Measurements from ENCODE around the gene CATSPERE.
"Not testable (repeated sequence)": the region's sequence is repeated elsewhere in the genome, so short reads cannot be mapped to it uniquely, and the experiment has no call there.

The CATSPERE gene

DNA sequence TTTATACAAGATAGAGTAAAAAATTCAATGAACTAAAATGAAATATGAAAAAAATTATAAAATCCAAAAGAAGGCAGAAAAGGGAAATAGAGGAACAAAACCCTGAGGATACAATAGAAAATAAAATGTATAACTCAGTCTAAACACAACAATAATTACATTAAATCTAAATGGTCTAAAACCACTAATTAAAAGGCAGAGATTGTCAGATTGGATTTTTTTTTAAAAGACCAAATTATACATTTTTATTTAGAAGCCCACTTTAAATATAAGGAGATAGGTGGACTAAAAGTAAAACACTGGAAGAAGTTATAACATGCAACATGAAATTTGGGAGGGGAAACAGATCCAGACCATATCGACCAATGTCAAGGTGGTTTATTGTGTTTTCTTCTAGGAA, 95.2 kb downstream of the CATSPERE start:
- no peak for DNase-seq

GRCh38 chr1:244557565-244557964, 96.5 kb downstream of the CATSPERE start:
- DNase-seq: no peak

DNA sequence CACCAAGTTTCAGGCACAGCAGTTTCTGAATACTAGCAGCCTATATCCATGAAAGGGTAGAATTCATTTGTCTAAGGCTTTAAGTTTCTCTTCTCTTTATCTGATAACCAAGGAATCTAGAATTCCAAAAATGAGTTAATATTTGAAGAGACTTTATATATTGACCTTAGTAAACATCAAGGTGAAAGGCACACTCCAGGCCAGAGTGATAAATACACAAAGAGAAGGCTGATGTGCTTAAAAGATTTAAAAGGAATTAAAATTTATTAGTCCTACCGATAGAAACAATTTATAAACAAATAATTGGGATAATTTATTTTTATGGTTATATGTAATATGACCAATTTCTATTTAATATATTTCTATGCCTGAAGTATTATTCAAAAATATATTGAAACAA, 98.5 kb downstream of the CATSPERE start:
- DNase-seq: no peak

- DNase-seq: not testable (repeated sequence)
Measured at GRCh38 chr1:244562877-244563276, 101.8 kb downstream of the CATSPERE start.

GRCh38 chr1:244573768-244574167, 112.7 kb downstream of the CATSPERE start:
- no peak for DNase-seq

DNA sequence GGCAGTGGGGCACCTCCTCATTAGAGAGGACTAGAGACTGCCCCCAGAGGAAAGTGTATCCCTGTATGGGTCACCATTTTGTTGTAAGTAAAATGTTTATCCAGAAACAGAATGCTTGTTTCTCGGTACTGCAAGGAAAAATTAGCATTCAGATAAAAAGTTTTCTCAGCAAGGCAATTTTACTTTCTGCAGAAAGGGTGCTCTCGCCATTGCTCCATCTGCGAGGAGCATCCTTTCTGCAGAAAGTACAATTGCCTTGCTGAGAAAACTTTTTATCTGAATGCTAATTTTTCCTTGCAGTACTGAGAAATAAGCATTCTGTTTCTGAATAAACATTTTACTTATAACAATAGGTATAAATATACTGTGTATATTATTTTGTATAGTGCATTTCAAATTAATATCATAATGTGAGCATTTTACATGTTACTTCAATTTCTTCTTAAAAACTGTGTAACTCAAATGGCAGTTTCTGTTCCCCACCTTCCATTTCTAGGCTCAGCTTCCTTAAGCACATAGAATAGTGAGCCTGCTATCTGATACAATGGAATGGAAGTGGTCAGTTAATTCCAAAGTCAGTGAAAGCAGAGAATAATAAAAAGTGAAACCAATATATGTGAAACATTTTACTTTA, 115.3 kb downstream of the CATSPERE start:
- DNase-seq: no peak

DNA sequence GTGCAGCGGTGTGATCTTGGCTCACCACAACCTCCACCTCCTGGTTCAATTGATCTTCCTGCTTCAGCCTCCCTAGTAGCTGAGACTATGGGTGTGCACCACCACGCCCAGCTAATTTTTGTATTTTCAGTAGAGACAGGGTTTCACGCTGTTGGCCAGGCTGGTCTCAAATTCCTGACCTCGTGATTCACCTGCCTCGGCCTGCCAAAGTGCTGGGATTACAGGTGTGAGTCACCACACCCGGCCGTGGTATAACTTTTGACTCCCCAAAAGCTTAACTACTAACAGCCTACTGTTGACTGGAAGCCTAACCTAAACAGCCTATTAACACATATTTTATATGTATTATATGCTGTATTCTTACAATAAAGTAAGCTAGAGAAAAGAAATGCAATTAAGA, 117.1 kb downstream of the CATSPERE start:
- DNase-seq: not testable (repeated sequence)

DNA sequence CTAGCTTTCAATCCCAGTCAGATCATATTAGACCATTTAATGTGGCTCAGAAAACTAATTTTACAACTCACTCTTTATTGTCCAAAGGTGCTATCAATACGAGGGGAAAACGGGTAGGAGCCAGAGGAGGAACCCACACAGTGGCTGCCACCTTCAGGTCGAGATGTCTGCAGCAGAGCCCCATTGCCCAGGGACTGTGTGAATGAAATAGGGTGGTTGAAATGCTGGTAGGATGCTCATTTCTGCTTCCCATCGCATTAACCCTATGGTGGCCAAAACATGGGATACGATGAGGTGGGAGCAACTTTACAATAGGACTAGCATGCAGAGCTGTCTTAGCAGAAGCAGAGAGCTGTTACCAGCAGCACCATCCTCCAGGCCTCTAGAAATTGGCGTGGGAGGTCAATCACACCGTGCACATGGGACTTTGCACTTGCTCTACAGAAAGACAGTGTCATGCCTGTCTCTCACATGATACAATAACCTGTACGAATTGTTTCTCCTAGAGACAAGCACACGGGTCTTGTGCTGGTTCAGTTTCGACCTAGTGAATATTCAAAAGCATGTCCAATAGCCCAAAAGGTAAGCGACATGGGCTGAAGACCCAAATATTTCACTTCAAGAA, 122.4 kb downstream of the CATSPERE start:
- DNase-seq: no peak

- no peak for DNase-seq
Measured at GRCh38 chr1:244585867-244586266, 124.8 kb downstream of the CATSPERE start.

DNA sequence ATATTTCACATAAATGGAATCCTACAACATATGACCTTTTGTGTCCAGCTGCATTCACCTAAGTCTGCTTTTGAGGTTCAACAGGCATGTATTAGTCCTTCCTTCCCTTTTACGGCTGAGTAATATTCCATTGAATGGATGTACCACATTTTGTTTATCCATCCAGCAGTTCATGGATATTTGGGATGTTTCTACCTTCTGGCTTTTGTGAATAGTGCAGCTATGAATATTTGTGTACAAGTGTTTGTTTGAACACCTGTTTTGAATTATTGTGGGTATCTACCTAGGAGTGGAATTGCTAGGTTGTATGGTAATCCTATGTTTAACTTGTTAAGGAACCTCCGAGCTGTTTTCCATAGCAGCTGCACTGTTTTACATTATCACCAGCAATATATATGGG, 129.6 kb downstream of the CATSPERE start:
- DNase-seq: no peak

GRCh38 chr1:244598611-244599010, 137.5 kb downstream of the CATSPERE start:
- DNase-seq: no peak

DNA sequence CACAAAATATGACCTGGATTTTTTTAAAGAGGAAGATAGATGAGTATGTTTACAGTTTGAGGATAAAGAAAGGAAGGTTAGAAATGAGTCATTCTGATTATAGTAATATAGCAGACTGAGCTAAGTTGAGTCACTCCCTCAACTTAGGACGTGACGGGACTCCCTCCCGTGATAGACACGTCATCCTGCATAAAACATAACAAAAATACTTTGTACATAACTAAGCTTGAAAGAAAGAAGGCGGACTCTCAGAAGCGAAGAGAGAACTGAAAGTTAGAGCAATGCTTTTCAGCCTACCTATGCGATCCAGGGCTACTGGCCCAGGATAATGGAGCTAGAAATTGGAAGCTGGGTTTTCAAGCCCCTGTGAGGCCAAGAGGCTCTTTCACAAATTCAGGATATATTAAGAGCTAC, 138.9 kb downstream of the CATSPERE start:
- DNase-seq: no peak

DNA sequence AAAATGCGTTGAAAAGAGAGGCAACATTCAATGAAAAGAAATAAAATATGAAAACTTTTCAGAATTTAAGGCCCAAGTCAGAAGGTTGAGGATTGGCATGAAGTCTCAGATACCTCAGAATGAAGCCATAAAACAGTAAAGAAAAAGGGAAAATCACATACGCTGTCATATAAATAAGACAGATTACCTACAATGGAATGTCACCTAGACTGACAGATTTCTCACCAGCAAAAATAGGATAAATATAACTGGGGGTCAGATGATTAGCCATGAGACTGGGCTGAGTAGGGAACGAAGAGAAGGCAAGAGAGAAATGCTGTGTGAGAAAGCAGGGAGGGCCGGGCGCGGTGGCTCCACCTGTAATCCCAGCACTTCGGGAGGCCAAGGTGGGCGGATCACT, 140.3 kb downstream of the CATSPERE start:
- no peak for DNase-seq

- no peak for DNase-seq
Measured at GRCh38 chr1:244603498-244603897, 142.4 kb downstream of the CATSPERE start.

GRCh38 chr1:244605835-244606370, 144.8 kb downstream of the CATSPERE start:
- no peak for DNase-seq

DNA sequence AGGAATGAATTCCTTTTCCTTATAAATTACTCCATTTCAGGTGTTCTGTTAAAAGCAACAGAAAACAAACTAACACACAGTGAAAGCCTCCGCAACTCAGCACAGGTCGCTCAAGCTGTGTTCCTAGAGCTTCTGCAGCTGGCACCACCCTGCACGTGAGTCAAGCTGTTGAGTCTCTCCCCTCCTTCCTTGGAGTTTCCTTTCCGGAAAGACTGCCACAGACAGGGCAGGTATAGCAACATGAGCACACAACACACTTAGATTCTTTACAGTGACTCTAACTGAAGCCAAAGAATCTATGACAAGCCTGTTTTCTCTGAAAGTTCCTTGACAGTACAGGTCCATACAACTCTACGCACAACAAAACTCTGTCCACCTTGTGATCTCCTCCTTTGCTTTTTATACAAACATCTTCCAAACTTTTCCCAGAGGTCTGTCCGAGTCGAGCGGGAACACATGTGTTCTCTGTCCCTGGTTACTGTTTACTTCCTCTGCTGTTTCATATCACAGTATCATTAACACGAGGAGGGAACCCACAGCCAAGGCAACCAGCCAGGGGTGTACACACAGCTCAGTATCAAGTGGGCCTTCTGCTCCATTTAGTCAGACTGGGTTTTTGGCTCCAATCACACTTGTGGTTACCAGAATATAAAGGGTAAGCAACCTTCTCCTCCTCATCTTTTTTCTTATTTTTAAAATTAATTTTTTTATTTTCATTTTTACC, 153.2 kb downstream of the CATSPERE start:
- DNase-seq: no peak

DNA sequence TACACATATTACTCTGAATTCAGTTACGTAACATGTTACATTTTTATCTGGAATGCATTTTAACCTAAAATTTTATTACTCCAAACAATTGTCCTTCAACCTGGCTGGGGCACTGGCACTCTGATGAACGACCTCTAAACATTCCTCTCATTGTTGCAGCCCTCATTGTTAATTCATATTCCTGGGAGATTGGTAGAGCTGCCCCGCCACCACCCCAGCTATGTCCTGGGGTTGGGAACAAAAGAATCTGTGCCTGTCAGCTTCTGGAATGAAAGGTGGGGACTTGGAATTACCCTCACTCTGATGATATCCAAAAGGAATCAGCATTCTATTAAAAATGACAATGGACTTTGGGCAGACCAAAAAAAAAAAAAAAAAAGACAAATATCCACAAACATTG, 153.8 kb downstream of the CATSPERE start:
- no peak for DNase-seq

DNA sequence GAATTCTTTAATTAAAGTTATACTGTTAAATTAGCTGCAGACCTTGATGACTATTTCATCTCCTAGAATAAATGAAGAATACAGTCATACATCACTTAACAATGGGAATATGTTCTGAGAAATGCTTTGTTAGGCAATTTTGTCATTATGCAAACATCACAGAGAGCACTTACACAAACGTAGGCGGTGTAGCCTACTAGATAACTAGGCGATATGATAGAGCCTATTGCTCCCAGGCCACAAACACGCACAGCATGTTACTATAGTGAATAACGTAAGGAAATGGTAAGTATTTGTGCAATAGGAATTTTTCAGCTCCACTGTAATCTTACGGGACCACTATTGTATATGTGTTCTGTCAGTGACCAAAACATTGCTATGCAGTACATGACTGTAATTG, 154.2 kb downstream of the CATSPERE start:
- DNase-seq: no peak

DNA sequence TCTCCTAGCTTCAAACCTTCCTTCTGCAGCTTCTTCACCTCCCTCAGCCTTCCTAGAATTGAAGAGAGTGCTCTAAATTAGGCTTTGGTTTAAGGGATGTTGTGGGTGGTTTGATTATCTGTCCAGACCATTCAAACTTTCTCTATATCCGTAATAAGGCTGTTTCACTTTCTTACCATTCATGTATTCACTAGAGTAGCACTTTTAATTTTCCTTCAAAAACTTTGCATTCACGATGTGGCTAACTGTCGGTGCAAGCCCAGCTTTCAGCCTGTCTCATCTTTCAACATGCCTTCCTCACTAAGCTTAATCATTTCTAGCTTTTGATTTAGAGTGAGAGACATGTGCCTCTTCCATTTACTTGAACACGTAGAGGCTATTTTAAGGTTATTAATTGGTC, 165.6 kb downstream of the CATSPERE start:
- DNase-seq: no peak

GRCh38 chr1:244628789-244629188, 167.7 kb downstream of the CATSPERE start:
- no peak for DNase-seq

- no peak for DNase-seq
Measured at GRCh38 chr1:244633140-244633539, 172.1 kb downstream of the CATSPERE start.

GRCh38 chr1:244634546-244634945, 173.5 kb downstream of the CATSPERE start:
- DNase-seq: no peak

- no peak for DNase-seq
Measured at GRCh38 chr1:244636488-244637259, 175.6 kb downstream of the CATSPERE start.
